ENCODE results near the gene SLC5A10.
A peak's percentile ranks its signal among the peaks of the same experiment; 100 is the strongest.

The SLC5A10 gene

DNA sequence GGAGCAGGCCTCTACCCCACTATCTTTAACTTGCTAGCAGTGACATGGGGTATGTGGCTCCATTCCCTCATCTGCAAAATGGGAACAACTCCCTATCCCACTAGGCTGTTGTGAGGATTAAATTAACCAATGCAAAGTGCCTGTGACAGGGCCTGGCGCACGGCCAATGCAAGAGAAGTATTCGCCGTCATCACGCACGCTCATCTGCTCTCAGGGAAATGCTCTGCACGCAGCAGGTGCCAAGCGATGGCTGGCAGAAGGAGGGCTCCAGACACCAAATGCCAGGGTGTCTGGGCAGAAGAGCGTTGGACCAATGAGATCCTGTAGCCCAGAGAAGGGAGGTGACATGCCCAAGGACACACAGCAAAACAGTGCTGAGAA is 35.3 kb downstream of the SLC5A10 start:
- DNase-seq: no peak

DNA sequence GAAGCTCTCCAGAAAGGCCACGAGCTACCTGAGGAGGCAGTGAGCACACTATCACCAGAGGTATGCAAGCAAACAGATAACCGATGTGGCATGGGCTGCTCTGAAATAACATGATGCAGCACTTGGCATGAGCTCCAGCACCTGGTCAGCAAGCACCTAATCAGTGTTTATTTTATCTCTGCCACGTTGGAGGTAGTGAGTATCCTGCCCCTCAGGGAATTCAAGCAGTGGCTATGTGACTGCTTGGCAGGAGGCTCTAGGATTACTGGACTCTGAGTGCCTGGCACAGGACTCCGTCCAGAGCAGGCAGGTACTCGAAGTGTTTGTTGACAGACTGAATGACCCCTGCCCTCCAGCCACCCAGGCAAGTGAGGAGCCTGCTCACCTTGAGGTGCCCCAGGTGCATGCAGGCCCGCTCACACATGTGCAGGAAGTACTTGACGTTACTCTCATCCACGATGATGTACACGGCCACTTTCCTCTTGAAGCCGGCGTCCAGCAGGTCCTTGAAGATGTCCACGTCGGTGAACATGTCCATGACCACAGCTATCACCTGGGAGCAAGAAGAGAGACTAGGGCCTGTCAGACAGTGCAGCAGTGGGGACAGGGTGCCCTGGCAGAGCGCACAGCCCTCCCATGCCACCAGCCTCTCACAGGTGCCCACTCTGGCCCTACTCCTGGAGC is 36.0 kb downstream of the SLC5A10 start:
- DNase-seq: no peak

DNA sequence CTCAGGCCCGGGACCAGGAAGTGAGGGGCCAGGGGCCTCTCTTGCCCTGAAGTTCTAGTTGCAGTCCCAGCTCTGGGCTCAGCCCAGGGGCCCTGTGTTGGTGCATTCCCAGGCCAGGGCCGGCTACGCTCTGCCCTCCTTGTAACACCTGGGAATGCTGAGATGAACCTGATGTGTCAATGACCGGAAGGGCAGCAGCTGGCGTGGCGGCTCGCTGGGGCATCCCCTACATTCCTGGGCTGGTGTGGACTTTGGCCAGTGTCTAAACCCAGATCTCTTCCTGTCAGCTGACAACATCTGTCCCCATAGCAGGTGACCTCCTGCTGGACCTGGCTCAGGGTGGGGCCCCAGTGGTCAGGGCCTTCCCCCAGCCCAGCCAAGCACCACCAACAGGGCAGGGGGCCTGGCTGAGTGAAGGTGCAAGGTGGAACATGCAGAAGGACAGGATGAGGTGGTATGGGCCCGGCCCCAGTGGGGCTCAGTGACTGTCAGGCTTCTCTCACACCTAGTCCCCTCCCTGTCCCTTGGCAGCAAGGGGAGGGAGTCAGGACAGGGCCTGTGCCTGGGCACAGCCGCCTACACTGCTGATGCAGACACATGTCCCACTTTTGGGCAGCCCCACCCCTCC is 36.7 kb downstream of the SLC5A10 start:
- DNase-seq: no peak

DNA sequence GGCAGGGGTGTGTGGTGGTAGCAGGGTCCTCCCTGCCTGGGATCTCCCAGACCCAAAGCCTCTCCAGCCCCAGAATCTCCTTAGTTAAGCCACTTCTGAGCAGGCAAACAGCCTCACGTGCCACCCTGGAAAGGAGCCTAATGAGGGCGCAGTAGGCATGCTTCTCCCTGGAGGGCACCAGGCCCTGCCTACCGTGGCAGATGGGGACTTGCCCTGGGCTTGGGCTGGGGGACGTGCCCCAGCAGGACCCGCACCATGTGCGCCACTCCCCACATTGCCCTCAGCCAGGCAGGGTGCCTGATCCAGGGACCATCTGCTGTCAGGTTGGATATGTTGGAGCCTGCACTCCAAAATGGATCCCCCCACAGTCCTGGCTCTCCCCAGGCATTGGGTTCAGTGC is 38.4 kb downstream of the SLC5A10 start:
- DNase-seq: no peak

DNA sequence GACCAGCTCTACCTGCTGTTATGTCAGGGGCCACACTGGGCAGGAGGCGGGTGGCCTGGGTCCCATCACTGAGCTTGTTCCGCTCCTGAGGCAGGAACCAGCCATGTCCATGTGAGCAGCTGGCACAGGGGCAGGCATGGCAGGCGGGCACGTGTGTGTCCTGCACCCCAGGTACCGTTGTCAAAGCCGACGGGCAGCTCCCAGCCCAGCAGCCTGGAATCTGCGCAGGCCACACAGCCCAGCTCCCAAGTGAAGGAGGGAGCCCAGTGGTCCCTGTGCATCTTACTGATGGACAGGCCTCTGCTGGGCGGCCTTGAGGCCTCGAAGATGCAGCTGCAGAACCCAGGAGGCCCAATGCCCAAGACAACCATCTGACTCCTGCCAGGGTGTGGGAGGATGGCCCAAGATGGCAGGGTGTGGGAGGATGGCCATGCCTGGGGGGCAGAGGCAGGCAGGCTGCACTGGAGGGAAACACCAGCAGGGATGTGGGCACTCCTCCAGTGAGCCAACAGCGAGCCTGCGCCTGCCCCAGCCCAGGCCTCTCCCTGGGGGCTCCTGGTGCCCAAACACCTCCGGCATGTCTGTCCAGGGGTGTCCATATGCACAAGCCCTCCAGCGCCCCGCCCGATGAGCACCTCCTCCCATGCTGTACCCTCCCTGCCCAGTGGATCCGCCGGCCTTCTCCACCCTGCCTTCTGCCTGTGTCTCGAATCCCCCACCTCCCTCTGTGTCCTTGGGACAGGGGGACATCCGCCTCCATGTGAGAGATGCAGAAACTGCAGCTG is 39.8 kb downstream of the SLC5A10 start:
- no peak for DNase-seq

DNA sequence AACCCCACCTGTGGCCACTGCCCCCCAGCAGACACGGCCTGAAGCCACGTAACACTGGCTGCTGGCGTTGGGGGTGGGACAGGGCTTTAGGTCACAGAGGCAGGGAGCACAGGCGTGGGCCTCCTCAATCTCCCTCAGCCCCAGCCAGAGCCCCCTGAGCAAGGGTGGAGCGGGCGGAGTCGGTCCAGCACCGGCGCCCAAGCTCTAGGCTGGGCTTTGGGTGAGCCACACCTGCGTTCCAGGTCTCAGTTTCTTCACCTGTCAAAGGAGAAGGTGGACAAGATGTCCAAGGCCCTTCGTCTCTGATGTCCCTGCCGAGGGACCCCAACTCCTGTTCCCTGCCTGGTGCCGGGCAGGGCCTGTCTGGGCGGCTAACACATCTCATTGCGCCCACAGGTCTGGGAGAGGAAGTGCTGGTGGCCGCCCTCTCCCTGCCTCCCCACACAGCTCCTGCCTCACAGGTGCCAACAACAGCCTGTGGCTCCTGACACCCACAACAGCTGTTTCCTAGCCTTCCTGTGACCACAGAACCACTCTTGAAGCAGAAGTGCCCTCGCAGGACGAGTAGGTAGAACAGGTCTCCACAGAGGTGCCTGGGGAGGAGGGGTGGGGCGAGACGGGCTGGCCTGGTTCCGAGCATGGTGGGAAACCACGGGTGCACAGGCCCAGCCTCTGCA is 40.6 kb downstream of the SLC5A10 start:
- no peak for DNase-seq

DNA sequence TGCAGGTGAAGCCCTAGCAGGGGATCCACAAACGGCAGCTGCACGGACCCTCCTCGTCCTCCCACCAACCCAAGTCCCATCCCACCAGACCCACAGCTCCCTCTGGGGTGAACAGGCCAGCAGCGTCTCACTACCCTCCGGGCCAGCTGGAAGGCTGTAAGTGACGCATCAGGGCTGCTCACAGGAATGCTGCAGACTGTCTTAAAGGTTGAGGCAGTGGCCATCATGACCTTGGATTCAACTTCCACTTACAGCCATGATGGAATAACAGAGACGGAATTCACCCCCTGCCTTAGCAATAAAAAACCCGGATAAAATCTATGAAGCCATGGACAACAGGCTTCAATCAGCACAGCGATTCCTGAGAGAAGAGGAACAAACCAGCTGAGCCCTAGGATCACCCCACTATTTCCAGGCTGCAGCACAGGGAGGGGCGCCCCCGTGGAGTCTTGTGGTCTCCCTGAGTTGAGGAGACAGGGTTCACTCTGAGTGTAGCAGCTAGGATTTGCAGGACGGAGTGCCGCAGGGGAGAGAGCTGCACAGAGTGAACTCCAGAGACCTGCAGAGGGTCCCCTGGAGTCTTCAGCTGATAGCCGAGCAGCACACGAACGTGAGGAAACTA is 42.1 kb downstream of the SLC5A10 start:
- no peak for DNase-seq

DNA sequence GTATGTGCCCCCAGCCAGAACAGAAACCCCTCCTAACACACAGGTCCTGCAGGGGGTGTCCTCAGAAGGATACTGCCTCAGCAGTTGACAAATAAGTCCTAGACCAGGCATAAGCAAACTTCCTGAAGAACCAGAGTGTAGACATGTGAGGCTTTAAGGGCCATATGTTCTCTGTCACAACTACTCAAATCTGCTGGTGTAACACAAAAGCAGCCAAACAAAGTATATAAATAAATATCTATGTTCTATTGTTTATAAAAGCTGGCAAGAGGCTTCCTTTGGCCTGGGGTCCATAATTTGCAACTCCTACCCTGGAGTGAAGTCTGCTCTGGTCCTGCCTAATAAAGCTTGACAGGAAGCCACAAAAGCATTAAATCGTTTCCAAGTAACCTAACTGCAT is 42.7 kb downstream of the SLC5A10 start:
- no peak for DNase-seq

DNA sequence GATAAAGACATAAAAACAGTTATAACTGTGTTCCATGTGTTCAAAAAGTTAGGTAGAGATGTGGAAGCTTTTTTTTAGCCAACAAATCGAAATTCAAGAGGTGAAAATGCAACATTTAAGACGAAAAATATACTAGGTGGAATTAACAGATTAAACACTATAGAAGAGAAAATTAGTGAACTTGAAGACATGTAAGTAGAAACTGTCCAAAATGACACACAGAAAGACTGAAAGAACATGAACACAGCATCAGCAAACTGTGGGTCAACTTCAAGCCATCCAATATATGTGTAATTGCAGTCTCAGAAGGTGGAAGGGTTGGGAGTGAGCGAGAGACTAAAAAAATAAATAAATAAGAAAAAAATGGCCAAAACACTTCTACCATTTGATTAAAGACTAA is 43.3 kb downstream of the SLC5A10 start:
- no peak for DNase-seq

DNA sequence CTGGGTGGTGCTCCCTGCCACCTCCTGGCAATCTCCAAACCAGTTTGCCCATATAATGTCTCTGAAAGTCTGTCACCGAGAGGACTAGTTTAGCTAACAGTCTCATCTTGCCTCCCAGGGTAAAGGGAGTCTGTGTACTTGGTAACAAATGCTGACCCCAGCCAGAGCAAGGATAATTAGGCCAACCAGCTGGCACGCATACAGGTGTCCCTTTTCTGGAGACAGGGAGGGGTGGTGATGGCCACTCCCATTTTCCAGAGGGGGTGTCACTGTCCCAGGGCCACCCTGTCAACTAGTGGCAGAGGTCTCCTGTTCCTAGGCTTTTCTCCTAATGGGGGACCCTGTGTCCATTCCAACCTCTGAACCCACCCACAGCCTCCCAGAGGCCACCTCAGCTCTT is 44.5 kb downstream of the SLC5A10 start:
- DNase-seq: no peak

DNA sequence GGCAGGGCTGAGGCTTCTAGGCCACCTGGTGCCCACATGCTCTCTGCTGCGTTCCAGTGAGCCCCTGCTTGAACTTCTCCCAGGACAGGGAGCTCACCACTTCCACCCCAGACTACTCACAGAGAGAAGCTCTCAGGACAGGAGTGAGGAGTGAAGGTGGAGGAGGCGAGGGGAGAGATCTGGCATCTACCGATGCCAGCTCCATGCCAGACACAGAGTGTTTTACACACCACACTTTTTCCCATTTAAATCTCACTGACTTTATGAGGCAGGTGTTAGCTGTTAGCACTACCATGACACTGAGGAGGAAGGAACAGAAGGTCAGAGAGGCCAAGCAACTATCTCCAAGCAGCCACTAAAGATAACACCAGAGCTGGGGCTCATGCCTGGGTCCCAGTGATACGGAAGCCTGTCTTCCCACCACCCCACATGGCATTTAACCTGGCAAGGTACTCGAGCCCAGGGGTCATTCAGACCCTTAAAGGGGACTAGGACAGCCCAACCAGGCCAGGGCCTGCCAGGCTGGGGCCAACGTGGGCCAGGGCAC is 45.8 kb downstream of the SLC5A10 start:
- DNase-seq: no peak

DNA sequence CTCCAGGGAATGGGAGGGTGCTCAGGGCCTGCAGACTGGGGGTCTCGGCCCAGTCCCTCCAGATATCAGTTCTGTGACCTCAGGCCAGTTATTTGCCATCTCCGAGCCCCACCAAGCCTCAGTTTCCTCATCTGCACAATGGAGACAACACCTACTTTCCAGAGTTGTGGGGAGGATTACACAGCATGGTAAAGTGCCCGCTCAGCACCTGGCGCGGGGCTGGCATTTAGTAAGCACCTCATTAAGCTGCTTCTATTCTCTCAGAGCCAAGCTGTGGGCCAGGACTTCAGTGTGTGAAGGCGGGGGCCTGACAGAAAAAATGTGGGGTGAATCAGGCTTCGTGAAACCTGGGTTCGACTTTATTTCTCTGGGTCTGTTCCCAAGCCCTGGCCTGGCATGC is 47.4 kb downstream of the SLC5A10 start:
- DNase-seq: no peak

DNA sequence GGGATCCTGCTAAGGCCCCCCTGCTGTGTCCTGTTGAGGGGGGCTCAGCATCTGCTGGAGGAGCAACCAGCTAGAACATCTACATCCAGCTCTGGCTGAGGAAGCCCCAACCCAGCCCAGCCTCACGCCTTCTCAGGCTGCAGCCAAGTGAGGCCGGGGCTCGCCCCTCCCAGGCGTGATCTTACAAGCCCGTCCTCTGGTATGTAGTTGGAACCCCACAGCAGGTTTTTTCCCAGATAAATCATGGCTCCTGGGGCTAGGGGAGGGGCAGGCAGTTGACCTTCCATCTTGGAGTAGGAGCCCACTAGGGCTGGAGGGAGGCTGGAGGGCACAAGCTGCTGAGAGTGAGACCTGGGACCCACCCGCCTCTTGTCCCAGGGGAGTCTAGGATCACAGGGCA is 47.9 kb downstream of the SLC5A10 start:
- no peak for DNase-seq

DNA sequence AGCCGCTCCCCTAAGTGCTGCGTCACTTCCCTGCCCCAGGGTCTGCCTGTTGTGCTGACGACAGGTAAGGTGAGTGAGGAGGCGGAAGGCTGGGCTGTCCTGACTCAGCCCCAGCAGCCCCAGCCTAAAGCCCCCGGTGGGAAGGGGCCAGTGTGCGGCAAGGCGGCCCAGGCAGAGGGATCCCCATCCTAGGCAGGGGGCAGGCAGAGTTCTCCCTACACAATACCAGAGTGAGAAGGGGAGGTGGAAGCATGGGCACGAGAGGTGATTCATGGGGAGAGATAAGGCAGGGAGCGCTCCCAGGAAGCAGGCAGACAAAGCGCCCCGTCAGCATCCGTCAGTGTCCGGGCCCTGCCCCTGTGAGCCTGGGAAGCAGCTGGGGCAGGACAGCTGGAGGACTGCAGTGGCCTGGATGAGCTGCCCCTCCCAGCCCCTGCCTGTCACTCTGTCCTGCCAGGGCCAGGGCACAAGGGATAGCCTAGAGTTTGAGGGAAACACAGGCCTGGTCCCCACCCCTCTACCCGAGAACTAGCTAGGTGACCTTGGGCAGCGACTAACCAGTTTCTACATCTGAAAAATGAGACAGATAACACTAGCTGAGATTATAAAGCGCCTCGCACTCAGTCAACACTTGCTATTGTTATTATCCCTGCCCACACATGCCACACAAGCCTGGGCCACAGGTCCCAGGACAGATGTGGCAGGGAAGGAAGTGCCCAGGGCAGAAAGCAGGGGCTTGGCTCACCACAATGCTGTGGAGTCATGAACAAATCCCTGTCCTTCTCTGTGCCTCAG is 48.8 kb downstream of the SLC5A10 start:
- no peak for DNase-seq

DNA sequence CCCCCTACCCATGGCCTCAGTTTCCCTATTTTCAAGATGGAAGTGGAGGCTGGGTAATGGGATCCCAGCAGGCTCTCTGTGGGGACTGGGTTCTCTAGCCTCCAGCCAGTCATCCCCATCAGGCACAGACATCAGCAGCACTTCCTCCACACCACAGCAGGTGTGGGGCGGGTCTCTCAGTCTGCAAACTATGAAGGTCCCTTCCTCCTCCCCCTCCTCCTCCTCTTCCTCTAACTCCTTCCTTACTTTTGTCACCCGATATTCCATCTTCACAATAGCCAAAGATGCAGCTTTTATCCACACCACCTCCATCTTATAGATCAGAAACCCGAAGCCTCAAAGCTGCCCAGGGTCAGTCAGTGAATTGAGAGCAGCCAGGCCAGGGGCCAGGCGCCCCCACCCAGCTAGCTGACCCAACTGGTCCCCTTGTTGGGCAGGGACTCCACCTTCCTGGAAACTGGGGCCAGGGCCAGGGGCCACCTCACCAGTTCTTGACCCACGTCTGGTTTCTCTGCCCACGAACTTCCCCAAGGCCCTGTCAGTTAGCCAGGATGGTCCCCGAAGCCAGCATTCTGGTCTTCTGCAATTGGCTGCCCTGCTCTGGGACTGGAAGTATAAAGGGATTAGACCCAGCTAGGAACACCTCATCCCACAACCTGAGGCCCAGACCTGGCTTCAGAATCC is 50.1 kb downstream of the SLC5A10 start:
- no peak for DNase-seq

DNA sequence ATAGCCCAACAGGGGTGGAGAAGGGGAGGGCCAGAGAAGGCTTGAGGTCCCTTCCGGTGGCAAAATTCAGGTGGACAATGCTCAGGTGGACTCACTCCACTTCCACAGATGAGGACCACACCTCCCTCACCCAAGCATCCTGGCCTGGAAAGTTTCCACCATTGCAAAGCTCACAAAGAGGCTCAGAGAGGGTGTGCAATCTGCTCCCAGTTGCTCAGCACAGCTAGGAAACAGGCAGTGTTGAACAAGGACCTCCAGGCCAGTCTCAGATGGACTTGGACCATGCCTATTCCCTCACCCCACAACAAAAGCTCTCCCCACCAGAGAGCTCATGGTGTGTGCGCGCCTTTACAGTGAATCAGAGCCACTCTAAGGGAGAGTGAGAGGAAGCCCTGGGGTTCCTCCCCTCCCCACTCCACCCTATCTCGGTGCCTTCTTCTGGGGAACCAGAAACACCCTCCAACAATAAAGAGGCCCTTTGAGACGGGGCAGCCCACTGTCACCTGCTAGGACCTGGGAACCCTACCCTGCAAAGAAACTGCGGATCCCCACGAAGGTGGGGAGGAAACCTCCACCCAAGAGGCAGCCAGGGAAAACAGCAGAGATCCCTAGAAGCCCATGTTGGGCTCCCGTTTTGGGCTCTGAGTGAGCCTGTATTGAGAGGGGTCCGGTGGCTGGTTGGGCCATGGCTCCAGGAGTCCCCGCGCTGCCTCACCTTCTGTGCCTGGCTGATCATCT is 51.0 kb downstream of the SLC5A10 start:
- DNase-seq: no peak

DNA sequence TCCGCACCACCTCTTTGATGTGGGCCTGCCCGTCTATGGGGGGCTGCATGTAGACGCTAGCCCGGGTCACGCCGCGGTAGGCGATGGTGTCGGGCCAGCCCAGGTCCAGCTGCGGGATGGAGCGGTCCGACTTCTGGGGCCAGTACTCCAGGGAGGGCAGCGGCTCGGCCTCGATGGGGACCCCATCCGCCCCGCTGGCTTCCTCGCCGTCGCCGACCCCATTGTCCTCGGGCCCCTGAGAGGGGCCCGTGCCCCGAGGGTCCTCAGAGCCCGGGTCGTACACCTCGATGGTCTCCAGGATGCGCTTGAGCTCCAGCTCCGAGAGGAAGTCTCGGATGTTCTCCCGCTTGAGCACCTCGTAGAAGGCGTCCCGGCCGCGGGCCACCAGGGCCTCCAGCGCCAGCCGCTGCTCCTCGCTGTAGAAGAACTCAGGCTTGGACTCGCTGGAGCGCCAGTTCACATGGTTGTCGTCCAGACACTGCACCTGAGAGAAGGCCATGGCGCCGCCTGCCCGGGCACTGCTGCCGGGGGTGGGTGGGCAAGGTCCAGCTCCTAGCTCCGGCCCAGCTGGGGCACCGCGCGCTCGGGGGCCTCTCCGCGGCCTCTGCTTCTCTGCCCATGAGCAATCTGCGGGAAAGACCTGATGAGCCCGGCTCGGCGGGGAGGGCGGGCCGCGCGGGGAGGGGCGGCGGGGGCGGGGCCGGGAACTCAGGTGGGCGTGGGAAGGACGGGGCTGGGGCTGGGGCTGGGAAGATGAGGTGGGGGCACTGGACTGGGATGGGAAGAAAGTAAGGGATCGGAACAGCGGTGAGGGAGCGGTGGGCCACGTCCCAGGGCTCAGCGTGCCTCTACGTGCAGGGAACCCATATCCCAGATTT is 51.8 kb downstream of the SLC5A10 start:
- peak; percentile 37 for DNase-seq

DNA sequence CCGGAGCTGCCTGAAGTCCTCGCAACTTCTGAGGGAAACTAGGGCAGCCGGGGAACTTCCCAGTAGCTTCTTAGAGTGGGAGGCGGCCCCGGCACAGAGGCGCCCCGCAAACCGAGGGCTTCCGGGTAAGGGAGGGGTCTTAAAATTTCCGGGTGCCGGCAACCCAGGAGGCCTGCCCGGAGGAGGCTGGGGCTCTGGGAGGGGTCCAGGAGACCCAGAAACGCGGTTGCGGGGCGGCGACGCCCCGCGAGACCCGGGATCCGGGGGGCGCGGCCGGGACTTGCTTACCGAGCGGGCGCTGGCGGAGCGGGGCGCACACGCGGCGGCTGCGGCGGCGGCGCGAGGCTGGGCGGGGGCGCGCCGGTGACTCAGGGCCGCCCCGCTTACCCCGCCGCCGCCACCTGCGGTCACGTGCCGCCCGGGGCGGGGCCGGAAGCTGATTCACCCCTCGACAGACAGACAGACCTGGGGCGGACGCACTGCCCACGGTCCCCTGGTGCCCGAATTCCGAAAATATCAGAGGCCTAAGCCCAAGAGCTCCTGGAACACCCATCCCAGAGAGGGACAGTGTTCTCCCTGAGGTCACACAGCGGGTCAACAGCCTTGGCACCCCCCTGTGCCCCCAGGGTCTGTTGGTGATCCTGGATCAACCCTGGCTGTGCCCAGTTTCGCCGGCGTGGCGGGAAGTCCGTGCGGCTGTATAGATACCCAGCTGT is 52.6 kb downstream of the SLC5A10 start, which contains the start of gene FAM83G:
FAM83G (minus strand) TSS at position 344 of the 716 bp plus-strand sequence. CDS start 723 bp downstream, outside the sequence.
- DNase-seq: peak; percentile 87
